Breast epithelium (tissue), 4 donors: ENCODE results near the gene CHD5. TPM values are rescaled to one million over a fixed set of nuclear protein-coding genes. Genes with fewer than 3 reads are reported as not detected.

Source experiments
- DNase-seq, 2 donors: peaks; one replicate each; pipeline ENCODE4 v3.0.0-alpha.2; 2019; ENCODE audit warnings: low spot score in 2 of 2
- H3K27ac ChIP-seq, 2 donors: fragments of 200-600 bp; sonication (generic) in 1 of 2; one replicate each; pipeline ENCODE4 v1.5.1; 2016 to 2019; ENCODE audit warnings: mild to moderate bottlenecking in 1 of 2
- H3K27me3 ChIP-seq, 2 donors: fragments of 200-600 bp; sonication (generic) in 1 of 2; one replicate each; pipeline versions ENCODE4 v1.5.1 to v1.6.0; 2017 to 2019; ENCODE audit warnings: control low read depth in 1 of 2, mild to moderate bottlenecking in 1 of 2
- H3K36me3 ChIP-seq: fragments of 200-600 bp; one replicate; pipeline ENCODE4 v1.5.1; 2019
- H3K4me1 ChIP-seq, 2 donors: fragments of 200-600 bp; sonication (generic); one replicate each; pipeline ENCODE4 v1.5.1; 2016 to 2019; ENCODE audit warnings: control low read depth in 1 of 2
- H3K4me3 ChIP-seq, 3 donors: fragments of 200-600 bp; sonication (generic); 1 replicate in 2 of 3; 2 replicates in 1 of 3; pipeline ENCODE4 v1.5.1; 2016 to 2019; ENCODE audit warnings: mild to moderate bottlenecking in 3 of 3, moderate library complexity in 2 of 3
- H3K9me3 ChIP-seq, 2 donors: fragments of 200-600 bp; sonication (generic) in 1 of 2; one replicate each; pipeline ENCODE4 v1.5.1; 2016 to 2019; ENCODE audit warnings: control low read depth in 1 of 2
- POLR2A ChIP-seq: fragments of 450-650 bp; IDR thresholded peaks from one replicate; pipeline ENCODE4 v1.6.1; 2016; ENCODE audit warnings: antibody characterized with exemption, mild to moderate bottlenecking, moderate library complexity
- POLR2AphosphoS5 ChIP-seq, 3 donors: sonication (generic); formaldehyde crosslinking; IDR thresholded peaks; one replicate each; pipeline ENCODE4 v1.6.1; 2017; ENCODE audit warnings: antibody characterized with exemption in 3 of 3
- intact Hi-C: fragments of 100-400 bp; cut with DNase I; formaldehyde crosslinking; loops from one replicate; pipeline ENCODE4 v1.15.1; 2023; ENCODE audit warnings: low total_unique reads
- total RNA-seq, 3 donors: library from RNA; depleted of rRNA; stranded (reverse); fragments of >200 nt; gene quantifications; one replicate each; pipeline ENCODE4 v1.1.0, GENCODE V29; 2016
- TF ChIP-seq, protein P1 (sequence below), 3 donors: fragments of 450-650 bp; IDR thresholded peaks; one replicate each; pipeline ENCODE4 v1.5.1; 2016 to 2017; ENCODE audit warnings: antibody characterized with exemption in 3 of 3, mild to moderate bottlenecking in 3 of 3, moderate library complexity in 3 of 3

CHD5 gene
- total RNA-seq, 3 donors from 2014 or later = under 0.01 to 0.33 (median 0.15) TPM

DNA sequence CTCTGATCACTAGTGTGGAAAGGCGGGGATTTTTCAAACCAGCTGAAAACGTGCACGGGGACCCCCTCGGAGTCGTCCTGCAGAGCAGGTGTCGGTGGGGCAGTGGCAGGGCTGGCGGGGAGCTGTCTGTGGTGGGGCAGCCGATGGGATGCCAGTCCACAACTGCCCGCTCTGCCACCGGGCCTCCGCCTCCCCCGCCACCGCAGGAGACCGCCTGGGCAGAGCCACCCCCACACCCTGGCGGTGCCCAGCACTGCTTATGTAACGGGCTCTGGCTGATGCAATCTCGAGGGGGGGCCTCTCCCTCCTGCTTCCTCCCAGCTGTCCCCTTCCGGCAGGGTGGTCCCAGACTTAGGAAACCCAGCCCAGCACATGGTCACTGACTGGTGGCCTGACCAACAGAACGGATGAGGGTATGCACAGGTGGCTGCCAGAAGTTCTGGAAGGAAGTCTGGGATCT, 9.3 kb downstream of the CHD5 start:
- H3K27me3 ChIP-seq = peaks cover 0 to 52% of the 10 kb centered on the region in 2 donors
- H3K4me3 ChIP-seq = no peak overlapping the region
- no peak for DNase-seq
- no peak for TF ChIP-seq POLR2AphosphoS5 (IDR thresholded peaks at IDR 0.05)
- TF ChIP-seq, protein P1, sequence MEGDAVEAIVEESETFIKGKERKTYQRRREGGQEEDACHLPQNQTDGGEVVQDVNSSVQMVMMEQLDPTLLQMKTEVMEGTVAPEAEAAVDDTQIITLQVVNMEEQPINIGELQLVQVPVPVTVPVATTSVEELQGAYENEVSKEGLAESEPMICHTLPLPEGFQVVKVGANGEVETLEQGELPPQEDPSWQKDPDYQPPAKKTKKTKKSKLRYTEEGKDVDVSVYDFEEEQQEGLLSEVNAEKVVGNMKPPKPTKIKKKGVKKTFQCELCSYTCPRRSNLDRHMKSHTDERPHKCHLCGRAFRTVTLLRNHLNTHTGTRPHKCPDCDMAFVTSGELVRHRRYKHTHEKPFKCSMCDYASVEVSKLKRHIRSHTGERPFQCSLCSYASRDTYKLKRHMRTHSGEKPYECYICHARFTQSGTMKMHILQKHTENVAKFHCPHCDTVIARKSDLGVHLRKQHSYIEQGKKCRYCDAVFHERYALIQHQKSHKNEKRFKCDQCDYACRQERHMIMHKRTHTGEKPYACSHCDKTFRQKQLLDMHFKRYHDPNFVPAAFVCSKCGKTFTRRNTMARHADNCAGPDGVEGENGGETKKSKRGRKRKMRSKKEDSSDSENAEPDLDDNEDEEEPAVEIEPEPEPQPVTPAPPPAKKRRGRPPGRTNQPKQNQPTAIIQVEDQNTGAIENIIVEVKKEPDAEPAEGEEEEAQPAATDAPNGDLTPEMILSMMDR (IDR thresholded peaks at IDR 0.05) = no peak
- TF ChIP-seq POLR2A = no peak
- H3K4me1 ChIP-seq = no peaks in the 10 kb centered on the region
- H3K9me3 ChIP-seq = no peaks in the 10 kb centered on the region
- H3K36me3 ChIP-seq = no peaks in the 10 kb centered on the region
- H3K27ac ChIP-seq = no peak overlapping the region
- intact Hi-C loops = no loop called here

DNA sequence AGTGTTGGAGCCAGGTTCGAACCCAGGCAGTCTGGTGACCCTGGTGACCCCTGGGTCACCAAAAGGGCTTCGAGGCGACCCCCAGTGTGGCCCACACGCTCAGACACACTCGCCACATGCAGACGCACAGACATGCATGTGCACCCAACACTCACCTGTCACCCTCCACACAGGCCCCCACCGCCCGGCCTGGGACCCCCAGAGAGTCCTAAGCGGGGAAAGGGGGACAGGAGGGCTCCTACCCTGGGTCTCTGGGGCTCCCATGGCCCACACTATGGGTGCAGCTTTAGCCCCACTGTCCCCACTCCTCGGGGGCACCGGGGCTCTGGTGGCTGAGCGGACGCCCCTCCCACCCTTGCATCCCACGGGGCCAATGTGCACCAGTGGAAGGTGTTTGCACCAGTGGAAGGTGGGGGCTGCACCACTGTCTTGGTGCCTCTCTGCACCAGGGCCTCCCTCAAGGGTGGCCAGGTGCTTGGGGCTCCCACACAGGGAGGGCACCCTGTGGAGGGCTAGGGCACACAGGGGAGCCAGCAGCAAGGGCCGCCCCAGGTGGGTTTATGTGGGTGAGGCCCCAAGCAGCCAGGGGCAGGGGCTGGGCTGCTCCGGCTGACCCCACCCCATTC, 9.9 kb downstream of the CHD5 start:
- H3K27me3 ChIP-seq = peaks cover 0 to 51% of the 10 kb centered on the region in 2 donors
- no peak overlapping the region for H3K27ac ChIP-seq
- intact Hi-C loops = no loop called here
- no peak for DNase-seq
- H3K4me1 ChIP-seq = no peaks in the 10 kb centered on the region
- no peaks in the 10 kb centered on the region for H3K36me3 ChIP-seq
- H3K4me3 ChIP-seq = no peak overlapping the region
- no peak for TF ChIP-seq POLR2AphosphoS5 (IDR thresholded peaks at IDR 0.05)
- no peak for TF ChIP-seq POLR2A
- TF ChIP-seq, protein P1 (IDR thresholded peaks at IDR 0.05) = no peak
- H3K9me3 ChIP-seq = no peaks in the 10 kb centered on the region

DNA sequence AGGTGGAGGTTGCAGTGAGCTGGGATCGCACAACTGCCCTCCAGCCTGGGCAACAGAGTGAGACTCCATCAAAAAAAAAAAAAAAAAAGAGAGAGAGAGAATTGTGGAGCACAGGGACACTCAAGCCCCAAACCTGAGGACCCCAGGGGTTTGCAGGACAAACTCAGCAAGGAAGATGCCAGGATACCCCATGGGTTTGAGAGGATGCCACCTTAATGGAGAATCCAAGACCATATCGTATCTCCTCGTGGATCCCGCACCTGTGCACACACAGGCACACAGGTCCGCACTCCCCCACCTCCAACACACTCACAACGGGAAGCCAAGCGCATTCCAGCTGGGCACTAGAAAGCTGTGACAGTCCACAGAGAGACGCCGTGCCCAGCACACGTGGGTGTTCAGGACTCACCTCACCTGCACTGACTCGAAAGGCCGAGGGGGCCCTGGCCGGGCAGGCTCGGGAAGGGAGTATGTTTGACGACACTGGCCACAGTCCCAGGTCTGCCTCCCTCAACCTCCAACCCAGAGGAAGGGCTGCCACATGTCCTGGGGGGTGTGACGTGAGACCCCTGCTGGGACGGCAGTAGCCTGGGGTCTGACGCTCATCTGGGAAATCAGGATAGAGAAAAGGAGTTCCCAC, 11.1 kb downstream of the CHD5 start:
- Histone ChIP-seq H3K4me1 (no peaks in the 10 kb centered on the region), H3K4me3 (no peak overlapping the region), H3K27me3 (peaks cover 0 to 51% of the 10 kb centered on the region in 2 donors), H3K27ac (no peak overlapping the region), H3K36me3 (no peaks in the 10 kb centered on the region), H3K9me3 (no peaks in the 10 kb centered on the region)
- no peak for DNase-seq
- TF ChIP-seq POLR2AphosphoS5 (IDR thresholded peaks at IDR 0.05) (no peak), POLR2A (no peak)
- TF ChIP-seq, protein P1 (IDR thresholded peaks at IDR 0.05) = no peak
- intact Hi-C loops = no loop called here

DNA sequence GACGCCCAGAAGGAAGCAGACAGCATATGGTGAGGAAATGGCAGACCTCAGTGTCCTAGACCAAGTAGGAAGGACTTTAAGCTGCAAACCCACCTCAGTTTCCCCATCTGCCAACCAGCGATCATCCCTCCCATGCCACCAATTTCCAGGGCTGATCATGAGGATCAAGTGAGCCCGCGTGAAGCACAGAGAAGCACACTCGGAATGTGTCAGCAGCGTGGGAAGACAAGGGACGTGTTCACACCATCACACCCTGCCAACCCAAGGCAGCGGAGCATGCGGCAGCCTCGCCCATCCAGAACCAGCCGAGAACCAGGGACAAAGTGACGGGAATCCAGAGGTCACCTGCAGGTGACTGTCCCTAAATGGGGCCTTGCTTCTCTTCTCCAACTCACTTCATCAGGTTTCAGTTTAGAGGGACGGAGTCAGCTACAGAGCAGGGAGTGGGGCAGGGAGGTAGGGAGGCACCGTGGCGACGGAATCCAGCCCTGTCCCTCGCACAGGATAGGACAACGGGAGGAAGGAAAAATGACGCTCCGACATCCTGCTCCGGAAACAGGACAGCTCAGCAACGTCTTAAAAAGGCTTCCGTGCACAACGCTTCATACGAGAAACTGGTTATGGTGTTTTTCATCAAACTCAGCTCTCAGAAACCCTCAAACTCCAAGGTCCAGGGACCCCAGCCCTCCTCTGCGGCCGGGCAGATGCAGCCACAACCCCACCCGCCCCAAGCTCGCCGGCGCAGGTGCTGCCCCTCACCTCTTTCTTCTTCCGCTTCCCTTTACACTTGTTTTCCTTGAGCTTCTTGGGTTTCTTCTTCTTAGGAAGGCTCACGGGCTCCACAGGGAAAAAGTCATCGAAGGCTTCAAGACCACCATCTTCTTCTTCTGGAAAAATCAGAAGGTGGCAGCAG, 12.5 kb downstream of the CHD5 start:
- intact Hi-C loops = no loop called here
- DNase-seq = no peak
- no peaks in the 10 kb centered on the region for H3K36me3 ChIP-seq
- H3K27ac ChIP-seq = no peak overlapping the region
- H3K9me3 ChIP-seq = no peaks in the 10 kb centered on the region
- TF ChIP-seq POLR2A (no peak), POLR2AphosphoS5 (IDR thresholded peaks at IDR 0.05) (no peak)
- TF ChIP-seq, protein P1 (IDR thresholded peaks at IDR 0.05) = no peak
- peaks cover 0 to 55% of the 10 kb centered on the region in 2 donors for H3K27me3 ChIP-seq
- H3K4me3 ChIP-seq = no peak overlapping the region
- H3K4me1 ChIP-seq = no peaks in the 10 kb centered on the region
